HEK293T (cell line): ENCODE measurements around the gene MTREX.

Source experiments
- BHLHE40 ChIP-seq: fragments of 450-650 bp; IDR thresholded peaks from 2 replicates; pipeline ENCODE4 v1.6.1; 2016; ENCODE audit warnings: mild to moderate bottlenecking, moderate library complexity, borderline replicate concordance
- CTBP1 ChIP-seq: fragments of 450-650 bp; IDR thresholded peaks from 2 replicates; pipeline ENCODE4 v1.6.1; 2016; ENCODE audit warnings: borderline replicate concordance
- ELF4 ChIP-seq: fragments of 450-650 bp; IDR thresholded peaks from 2 replicates; pipeline ENCODE4 v1.6.1; 2017; ENCODE audit warnings: antibody characterized with exemption
- FOXA1 ChIP-seq: fragments of 450-650 bp; IDR thresholded peaks from 2 replicates; pipeline ENCODE4 v1.6.1; 2016; ENCODE audit warnings: mild to moderate bottlenecking
- FOXK2 ChIP-seq: fragments of 450-650 bp; IDR thresholded peaks from 2 replicates; pipeline ENCODE4 v1.6.1; 2016; ENCODE audit warnings: mild to moderate bottlenecking
- FOXM1 ChIP-seq: fragments of 450-650 bp; IDR thresholded peaks from 2 replicates; pipeline ENCODE4 v1.6.1; 2017; ENCODE audit warnings: mild to moderate bottlenecking, borderline replicate concordance
- NFRKB ChIP-seq: fragments of 450-650 bp; IDR thresholded peaks from 2 replicates; pipeline ENCODE4 v1.6.1; 2016; ENCODE audit warnings: mild to moderate bottlenecking, moderate library complexity
- PKNOX1 ChIP-seq: fragments of 450-650 bp; IDR thresholded peaks from 2 replicates; pipeline ENCODE4 v1.6.1; 2016
- SP1 ChIP-seq: fragments of 450-650 bp; IDR thresholded peaks from 2 replicates; pipeline ENCODE4 v1.6.1; 2017
- SUZ12 ChIP-seq: fragments of 450-650 bp; IDR thresholded peaks from 2 replicates; pipeline ENCODE4 v1.6.1; 2016; ENCODE audit warnings: mild to moderate bottlenecking
- TARDBP ChIP-seq: fragments of 450-650 bp; IDR thresholded peaks from 2 replicates; pipeline ENCODE4 v1.6.1; 2016
- ZNF384 ChIP-seq: fragments of 450-650 bp; IDR thresholded peaks from 2 replicates; pipeline ENCODE4 v1.6.1; 2016

GRCh38 chr5:55387865-55388264 lies 80.1 kb downstream of the MTREX start:
- TF ChIP-seq ELF4: no peak
- TF ChIP-seq SP1: no peak
- no peak for TF ChIP-seq PKNOX1
- no peak for TF ChIP-seq ZNF384
- TF ChIP-seq SUZ12: no peak
- TF ChIP-seq NFRKB: no peak
- no peak for TF ChIP-seq FOXK2
- TF ChIP-seq FOXA1: no peak
- TF ChIP-seq BHLHE40: no peak
- TF ChIP-seq TARDBP: no peak
- TF ChIP-seq CTBP1: no peak
- no peak for TF ChIP-seq FOXM1
